HepG2 (cell line): ENCODE data around the gene AKNA. TPM values are rescaled to one million over a fixed set of nuclear protein-coding genes. Genes with fewer than 3 reads are reported as not detected.

ENCODE experiments used
- ADNP ChIP-seq: sonication (generic); formaldehyde crosslinking; IDR thresholded peaks from 2 replicates; pipeline ENCODE4 v1.4.0; 2020; ENCODE audit warnings: missing genetic modification reagents
- BRD4 ChIP-seq: sonication (generic); formaldehyde crosslinking; IDR thresholded peaks from 2 replicates; pipeline ENCODE4 v1.4.0; 2020; ENCODE audit warnings: missing genetic modification reagents
- ELF3 ChIP-seq: IDR thresholded peaks from 2 replicates; pipeline ENCODE4 v1.6.1; 2016; ENCODE audit warnings: missing genetic modification reagents, missing compliant biosample characterization
- FOXM1 ChIP-seq: sonication (generic); formaldehyde crosslinking; IDR thresholded peaks from 2 replicates; pipeline ENCODE4 v1.5.0; 2020; ENCODE audit warnings: missing genetic modification reagents
- HOMEZ ChIP-seq: IDR thresholded peaks from 2 replicates; pipeline ENCODE4 v1.6.1; 2016; ENCODE audit warnings: low read depth
- KLF12 ChIP-seq: sonication (generic); formaldehyde crosslinking; IDR thresholded peaks from 2 replicates; pipeline ENCODE4 v1.4.0; 2020; ENCODE audit warnings: missing genetic modification reagents, borderline replicate concordance
- MAFG ChIP-seq: sonication (generic); formaldehyde crosslinking; IDR thresholded peaks from 2 replicates; pipeline ENCODE4 v1.5.1; 2020; ENCODE audit warnings: mild to moderate bottlenecking, missing genetic modification reagents
- MAX ChIP-seq: IDR thresholded peaks from 2 replicates; pipeline ENCODE4 v1.6.1; 2012; ENCODE audit warnings: inconsistent platforms
- NR2C2 ChIP-seq: sonication (generic); formaldehyde crosslinking; IDR thresholded peaks from 2 replicates; pipeline ENCODE4 v1.4.0; 2020; ENCODE audit warnings: missing genetic modification reagents, mild to moderate bottlenecking, moderate library complexity, borderline replicate concordance
- PAWR ChIP-seq: sonication (generic); formaldehyde crosslinking; IDR thresholded peaks from 2 replicates; pipeline ENCODE4 v1.4.0; 2020; ENCODE audit warnings: missing genetic modification reagents, mild to moderate bottlenecking, borderline replicate concordance
- RCOR2 ChIP-seq: IDR thresholded peaks from 2 replicates; pipeline ENCODE4 v1.6.1; 2016; ENCODE audit warnings: missing biosample characterization, missing genetic modification reagents
- SRY ChIP-seq: sonication (generic); formaldehyde crosslinking; IDR thresholded peaks from 2 replicates; pipeline ENCODE4 v1.8.0; 2022; ENCODE audit warnings: mild to moderate bottlenecking, missing genetic modification reagents
- ZMAT3 ChIP-seq: sonication (generic); formaldehyde crosslinking; conservative IDR thresholded peaks from 2 replicates; pipeline ENCODE4 v1.7.0; 2021; ENCODE audit warnings: missing genetic modification reagents
- ZNF17 ChIP-seq: sonication (generic); formaldehyde crosslinking; IDR thresholded peaks from 2 replicates; pipeline ENCODE4 v1.5.0; 2020; ENCODE audit warnings: mild to moderate bottlenecking, missing genetic modification reagents
- ZNF224 ChIP-seq: sonication (generic); formaldehyde crosslinking; IDR thresholded peaks from 2 replicates; pipeline ENCODE4 v1.5.0; 2020; ENCODE audit warnings: mild to moderate bottlenecking, missing genetic modification reagents
- ZNF367 ChIP-seq: sonication (generic); formaldehyde crosslinking; IDR thresholded peaks from 2 replicates; pipeline ENCODE4 v1.4.0; 2020; ENCODE audit warnings: missing genetic modification reagents, borderline replicate concordance
- ZNF407 ChIP-seq: sonication (generic); formaldehyde crosslinking; IDR thresholded peaks from one replicate; pipeline ENCODE4 v1.5.1; 2020; ENCODE audit warnings: mild to moderate bottlenecking, missing genetic modification reagents; ENCODE audit errors: not compliant biosample characterization
- ZNF552 ChIP-seq: sonication (generic); formaldehyde crosslinking; IDR thresholded peaks from 2 replicates; pipeline ENCODE4 v1.9.0; 2022; ENCODE audit warnings: missing genetic modification reagents, mild to moderate bottlenecking, borderline replicate concordance
- ZNF629 ChIP-seq: sonication (generic); formaldehyde crosslinking; conservative IDR thresholded peaks from 2 replicates; pipeline ENCODE4 v1.5.0; 2020; ENCODE audit warnings: missing genetic modification reagents
- ZNF704 ChIP-seq: sonication (generic); formaldehyde crosslinking; IDR thresholded peaks from 2 replicates; pipeline ENCODE4 v1.8.1; 2023; ENCODE audit warnings: mild to moderate bottlenecking, inconsistent platforms, moderate library complexity, missing genetic modification reagents, borderline replicate concordance
- polyA plus RNA-seq, 8 experiments: library from polyadenylated mRNA; depleted of rRNA in 3 of 8; stranded (reverse) in 7 of 8; unstranded in 1 of 8; fragments of >200 nt; fragmentation: Illumina TruSeq in 4 of 8; extraction: Trizol in 4 of 8; gene quantifications; 2 replicates each; pipeline versions ENCODE4 v1.2.1 to v1.2.3, GENCODE V29; 2011 to 2016; ENCODE audit warnings: low read depth in 4 of 8, missing spikeins in 1 of 8, mixed read lengths in 1 of 8; ENCODE audit not compliant: insufficient read depth in 1 of 8
- total RNA-seq, 5 experiments: library from RNA; depleted of rRNA; stranded (reverse); fragments of >200 nt; fragmentation: Illumina TruSeq; extraction: Trizol; gene quantifications; 2 replicates each; pipeline ENCODE4 v1.2.3, GENCODE V29; 2016; ENCODE audit warnings: low read depth in 1 of 5

The AKNA gene
- total and polyA plus RNA-seq, 2 of the 13 experiments (the other 11 are each of a cell fraction or from before 2014, with no cell fraction given) = 3.0 to 3.1 TPM

- 0 out of 2 replicates have a peak, but pooled peaks have one; percentile 56 for TF ChIP-seq RCOR2
- 0 out of 2 replicates have a peak, but pooled peaks have one; percentile 42 for TF ChIP-seq ZNF224 (CRISPR knock-in tag)
- no peak for TF ChIP-seq ZMAT3
- 0 out of 2 replicates have a peak, but pooled peaks have one; percentile 50 for TF ChIP-seq ADNP (CRISPR knock-in tag)
- no peak for TF ChIP-seq ZNF407 (CRISPR knock-in tag)
- no peak for TF ChIP-seq HOMEZ (CRISPR knock-in tag)
- no peak for TF ChIP-seq ZNF552 (CRISPR knock-in tag)
- TF ChIP-seq PAWR (CRISPR knock-in tag) = no peak
- TF ChIP-seq MAFG (CRISPR knock-in tag) = no peak
- 0 out of 2 replicates have a peak, but pooled peaks have one; percentile 18 for TF ChIP-seq KLF12
- TF ChIP-seq ZNF629 = 0 out of 2 replicates have a peak, but pooled peaks have one; percentile 47
- TF ChIP-seq ZNF367 (CRISPR knock-in tag) = no peak
- TF ChIP-seq ZNF17 (CRISPR knock-in tag) = no peak
- TF ChIP-seq BRD4 = no peak
- TF ChIP-seq MAX = 0 out of 2 replicates have a peak, but pooled peaks have one; percentile 8
- TF ChIP-seq NR2C2 (CRISPR knock-in tag) = no peak; the same call in 1 of the 2 replicates
- no peak for TF ChIP-seq ZNF704
- 0 out of 2 replicates have a peak, but pooled peaks have one; percentile 13 for TF ChIP-seq ELF3
- no peak for TF ChIP-seq FOXM1 (CRISPR knock-in tag)
- TF ChIP-seq SRY = no peak
Observed at GRCh38 chr9:114397219-114397847, 9.6 kb upstream of the AKNA start (continued).
